HepG2 (cell line): Measurements from ENCODE around the gene CIAO3. TPM values are rescaled to one million over a fixed set of nuclear protein-coding genes. Genes with fewer than 3 reads are reported as not detected.

ENCODE experiments used
- ARNT2 ChIP-seq: sonication (generic); formaldehyde crosslinking; IDR thresholded peaks from 2 replicates; pipeline ENCODE4 v1.8.0; 2022; ENCODE audit warnings: mild to moderate bottlenecking, low read depth, missing genetic modification reagents, moderate library complexity
- ATF7-NPFF ChIP-seq: sonication (generic); formaldehyde crosslinking; IDR thresholded peaks from 2 replicates; pipeline ENCODE4 v1.8.1; 2023; ENCODE audit warnings: mild to moderate bottlenecking, low read depth, missing genetic modification reagents, moderate library complexity
- CCDC6 ChIP-seq: sonication (generic); formaldehyde crosslinking; IDR thresholded peaks from 2 replicates; pipeline ENCODE4 v1.8.1; 2022; ENCODE audit warnings: mild to moderate bottlenecking, missing genetic modification reagents, moderate library complexity
- DDIT3 ChIP-seq: sonication (generic); formaldehyde crosslinking; IDR thresholded peaks from 2 replicates; pipeline ENCODE4 v1.4.0; 2020; ENCODE audit warnings: mild to moderate bottlenecking, missing genetic modification reagents
- DNMT3B ChIP-seq: conservative IDR thresholded peaks from 2 replicates; pipeline ENCODE4 v1.6.1; 2016; ENCODE audit warnings: missing biosample characterization, control low read depth
- FOXO4 ChIP-seq: sonication (generic); formaldehyde crosslinking; conservative IDR thresholded peaks from 2 replicates; pipeline ENCODE4 v1.8.1; 2023; ENCODE audit warnings: missing genetic modification reagents
- GABPB1 ChIP-seq: IDR thresholded peaks from 2 replicates; pipeline ENCODE4 v1.6.1; 2016; ENCODE audit warnings: mild to moderate bottlenecking, missing genetic modification reagents, moderate library complexity, missing compliant biosample characterization
- KDM1A ChIP-seq: IDR thresholded peaks from 2 replicates; pipeline ENCODE4 v1.6.1; 2016; ENCODE audit warnings: missing compliant biosample characterization
- LRRFIP1 ChIP-seq: sonication (generic); formaldehyde crosslinking; conservative IDR thresholded peaks from 2 replicates; pipeline ENCODE4 v1.4.0; 2020; ENCODE audit warnings: missing genetic modification reagents
- NFRKB ChIP-seq: fragments of 450-650 bp; IDR thresholded peaks from 2 replicates; pipeline ENCODE4 v1.6.1; 2017
- SMAD3 ChIP-seq: sonication (generic); formaldehyde crosslinking; IDR thresholded peaks from 2 replicates; pipeline ENCODE4 v1.4.0; 2020; ENCODE audit warnings: missing genetic modification reagents
- SRSF1 ChIP-seq: fragments of 200-400 bp; formaldehyde crosslinking; optimal IDR thresholded peaks from 2 replicates; pipeline ENCODE3; 2017; ENCODE audit warnings: mild to moderate bottlenecking, low read depth, low read length, moderate library complexity
- TAF1 ChIP-seq: sonication (generic); formaldehyde crosslinking; IDR thresholded peaks from 2 replicates; pipeline ENCODE4 v1.4.0; 2020; ENCODE audit warnings: missing genetic modification reagents
- TEAD3 ChIP-seq: optimal IDR thresholded peaks from 2 replicates; pipeline ENCODE3; 2016; ENCODE audit warnings: borderline replicate concordance
- TFDP2 ChIP-seq: sonication (generic); formaldehyde crosslinking; IDR thresholded peaks from 2 replicates; pipeline ENCODE4 v1.4.0; 2020; ENCODE audit warnings: missing genetic modification reagents
- ZFX ChIP-seq: sonication (generic); formaldehyde crosslinking; IDR thresholded peaks from 2 replicates; pipeline ENCODE4 v1.4.0; 2020; ENCODE audit warnings: mild to moderate bottlenecking, low read depth, missing genetic modification reagents, moderate library complexity
- ZGPAT ChIP-seq: IDR thresholded peaks from 2 replicates; pipeline ENCODE4 v1.6.1; 2016; ENCODE audit warnings: mild to moderate bottlenecking
- ZNF430 ChIP-seq: sonication (generic); formaldehyde crosslinking; IDR thresholded peaks from 2 replicates; pipeline ENCODE4 v1.9.0; 2021; ENCODE audit warnings: mild to moderate bottlenecking, missing genetic modification reagents
- ZNF432 ChIP-seq: sonication (generic); formaldehyde crosslinking; IDR thresholded peaks from 2 replicates; pipeline ENCODE4 v1.5.0; 2020; ENCODE audit warnings: missing genetic modification reagents, mild to moderate bottlenecking, borderline replicate concordance
- ZNF546 ChIP-seq: sonication (generic); formaldehyde crosslinking; conservative IDR thresholded peaks from 2 replicates; pipeline ENCODE4 v1.8.1; 2023; ENCODE audit warnings: mild to moderate bottlenecking, missing genetic modification reagents
- ZNF772 ChIP-seq: sonication (generic); formaldehyde crosslinking; IDR thresholded peaks from 2 replicates; pipeline ENCODE4 v1.5.0; 2020; ENCODE audit warnings: mild to moderate bottlenecking, missing genetic modification reagents
- ZNF773 ChIP-seq: sonication (generic); formaldehyde crosslinking; IDR thresholded peaks from 2 replicates; pipeline ENCODE4 v1.4.0; 2020; ENCODE audit warnings: missing genetic modification reagents, borderline replicate concordance
- polyA plus RNA-seq, 8 experiments: library from polyadenylated mRNA; depleted of rRNA in 3 of 8; stranded (reverse) in 7 of 8; unstranded in 1 of 8; fragments of >200 nt; fragmentation: Illumina TruSeq in 4 of 8; extraction: Trizol in 4 of 8; gene quantifications; 2 replicates each; pipeline versions ENCODE4 v1.2.1 to v1.2.3, GENCODE V29; 2011 to 2016; ENCODE audit warnings: low read depth in 4 of 8, missing spikeins in 1 of 8, mixed read lengths in 1 of 8; ENCODE audit not compliant: insufficient read depth in 1 of 8
- total RNA-seq, 5 experiments: library from RNA; depleted of rRNA; stranded (reverse); fragments of >200 nt; fragmentation: Illumina TruSeq; extraction: Trizol; gene quantifications; 2 replicates each; pipeline ENCODE4 v1.2.3, GENCODE V29; 2016; ENCODE audit warnings: low read depth in 1 of 5
- TF ChIP-seq, protein P1 (sequence below): sonication (generic); formaldehyde crosslinking; IDR thresholded peaks from 2 replicates; pipeline ENCODE4 v1.5.1; 2020; ENCODE audit warnings: missing genetic modification reagents, mild to moderate bottlenecking, borderline replicate concordance

The CIAO3 gene
- total and polyA plus RNA-seq, 2 of the 13 experiments (the other 11 are each of a cell fraction or from before 2014, with no cell fraction given) = 21.7 to 25.0 TPM

- TF ChIP-seq TFDP2 (CRISPR knock-in tag) = peak; percentile 84
- no peak for TF ChIP-seq SRSF1
- no peak for TF ChIP-seq ZNF430 (CRISPR knock-in tag)
- TF ChIP-seq ZNF546 (CRISPR knock-in tag) = peak; percentile 29; the same call in 1 of the 2 replicates
- no peak for TF ChIP-seq ZNF773 (CRISPR knock-in tag)
- peak; percentile 87 for TF ChIP-seq ZGPAT
- TF ChIP-seq CCDC6 (CRISPR knock-in tag) = peak; percentile 39
- no peak for TF ChIP-seq LRRFIP1 (CRISPR knock-in tag)
- TF ChIP-seq ZNF772 (CRISPR knock-in tag) = peak; percentile 61; the same call in 1 of the 2 replicates
- TF ChIP-seq SMAD3 (CRISPR knock-in tag) = peak; percentile 39; the same call in 1 of the 2 replicates
- TF ChIP-seq NFRKB = no peak
- peak; percentile 91 for TF ChIP-seq ARNT2 (CRISPR knock-in tag)
- TF ChIP-seq KDM1A (CRISPR knock-in tag) = no peak; the same call in 1 of the 2 replicates
- peak; percentile 65 for TF ChIP-seq TEAD3 (CRISPR knock-in tag)
- TF ChIP-seq GABPB1 (CRISPR knock-in tag) = peak; percentile 94
- peak; percentile 95 for TF ChIP-seq ATF7-NPFF
- no peak for TF ChIP-seq DNMT3B
- TF ChIP-seq DDIT3 (CRISPR knock-in tag) = no peak
- peak; percentile 96 for TF ChIP-seq TAF1
- TF ChIP-seq ZNF432 (CRISPR knock-in tag) = no peak
- TF ChIP-seq FOXO4 (CRISPR knock-in tag) = no peak
- TF ChIP-seq, protein P1, sequence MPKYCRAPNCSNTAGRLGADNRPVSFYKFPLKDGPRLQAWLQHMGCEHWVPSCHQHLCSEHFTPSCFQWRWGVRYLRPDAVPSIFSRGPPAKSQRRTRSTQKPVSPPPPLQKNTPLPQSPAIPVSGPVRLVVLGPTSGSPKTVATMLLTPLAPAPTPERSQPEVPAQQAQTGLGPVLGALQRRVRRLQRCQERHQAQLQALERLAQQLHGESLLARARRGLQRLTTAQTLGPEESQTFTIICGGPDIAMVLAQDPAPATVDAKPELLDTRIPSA (CRISPR knock-in tag) = no peak; the same call in 1 of the 2 replicates
- TF ChIP-seq ZFX = peak; percentile 91
Measured at GRCh38 chr16:740764-741505, at the start of gene CIAO3 (continued).
